Cardiac muscle cell (in vitro differentiated cells and primary cell): ENCODE data around the gene EPB41. TPM values are rescaled to one million over a fixed set of nuclear protein-coding genes. Genes with fewer than 3 reads are reported as not detected.

ENCODE experiments used
- DNase-seq, 2 donors: peaks; one replicate each; pipeline versions ENCODE4 v3.0.0 to v3.0.0-alpha.2; 2010 to 2017; ENCODE audit warnings: low read depth in 1 of 2, low spot score in 1 of 2
- H3K27ac ChIP-seq: fragments of 200-600 bp; sonication (generic); 2 replicates; pipeline ENCODE4 v1.5.1; 2016
- H3K27me3 ChIP-seq: fragments of 200-600 bp; sonication (generic); 2 replicates; pipeline ENCODE4 v1.6.0; 2016; ENCODE audit warnings: control low read depth
- H3K36me3 ChIP-seq: fragments of 200-600 bp; sonication (generic); 2 replicates; pipeline ENCODE4 v1.5.1; 2016; ENCODE audit warnings: control low read depth
- H3K4me1 ChIP-seq: fragments of 200-600 bp; sonication (generic); 2 replicates; pipeline ENCODE4 v1.8.1; 2017; ENCODE audit warnings: low read depth, mild to moderate bottlenecking, mixed run types
- H3K4me3 ChIP-seq: fragments of 200-600 bp; sonication (generic); 2 replicates; pipeline ENCODE4 v1.5.1; 2016; ENCODE audit warnings: mild to moderate bottlenecking
- H3K9me3 ChIP-seq: fragments of 200-600 bp; sonication (generic); 2 replicates; pipeline ENCODE4 v1.5.1; 2017; ENCODE audit warnings: low read depth, mild to moderate bottlenecking, control low read depth
- polyA plus RNA-seq: library from polyadenylated mRNA; unstranded; fragments of >200 nt; fragmentation: Nextera tagmentation; extraction: Ambion mirVana; gene quantifications from 2 replicates; pipeline ENCODE4 v1.2.1, GENCODE V29; 2016
- total RNA-seq: library from RNA; depleted of rRNA; stranded (reverse); fragments of >200 nt; gene quantifications from 2 replicates; pipeline ENCODE4 v1.2.3, GENCODE V29; 2016
- TF ChIP-seq, protein P1 (sequence below): IDR thresholded peaks from 2 replicates; pipeline ENCODE4 v1.5.1; 2012; ENCODE audit warnings: low read depth, mild to moderate bottlenecking, low read length

Gene EPB41
- total and polyA plus RNA-seq, 2 experiments from 2014 or later, result 15.4 to 50.5 TPM

DNA sequence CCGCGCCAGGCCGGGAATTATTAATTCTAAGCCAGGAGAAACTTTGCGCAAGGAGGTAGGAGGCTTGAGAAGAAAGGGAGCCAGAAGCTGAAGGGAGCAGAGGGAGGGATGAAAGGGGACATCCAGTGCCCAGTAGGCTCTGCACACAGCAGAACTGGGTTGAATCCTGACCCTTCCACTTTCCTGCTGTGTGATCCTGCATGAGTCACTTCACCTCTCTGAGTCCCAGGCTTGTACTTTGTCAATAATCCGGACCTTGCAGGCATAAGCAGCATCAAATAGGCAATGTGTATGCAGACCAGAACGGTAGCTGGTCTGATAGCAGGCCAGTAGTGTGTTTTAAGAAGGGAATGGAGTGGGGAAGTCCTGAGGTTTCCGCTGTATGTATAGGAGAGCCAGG is 25.5 kb upstream of the EPB41 start:
- Histone ChIP-seq H3K9me3 (no peaks in the 10 kb centered on the region), H3K27me3 (no peaks in the 10 kb centered on the region), H3K4me3 (no peak overlapping the region), H3K27ac (no peak overlapping the region), H3K36me3 (no peaks in the 10 kb centered on the region), H3K4me1 (peaks cover 15% of the 10 kb centered on the region)
- TF ChIP-seq, protein P1, sequence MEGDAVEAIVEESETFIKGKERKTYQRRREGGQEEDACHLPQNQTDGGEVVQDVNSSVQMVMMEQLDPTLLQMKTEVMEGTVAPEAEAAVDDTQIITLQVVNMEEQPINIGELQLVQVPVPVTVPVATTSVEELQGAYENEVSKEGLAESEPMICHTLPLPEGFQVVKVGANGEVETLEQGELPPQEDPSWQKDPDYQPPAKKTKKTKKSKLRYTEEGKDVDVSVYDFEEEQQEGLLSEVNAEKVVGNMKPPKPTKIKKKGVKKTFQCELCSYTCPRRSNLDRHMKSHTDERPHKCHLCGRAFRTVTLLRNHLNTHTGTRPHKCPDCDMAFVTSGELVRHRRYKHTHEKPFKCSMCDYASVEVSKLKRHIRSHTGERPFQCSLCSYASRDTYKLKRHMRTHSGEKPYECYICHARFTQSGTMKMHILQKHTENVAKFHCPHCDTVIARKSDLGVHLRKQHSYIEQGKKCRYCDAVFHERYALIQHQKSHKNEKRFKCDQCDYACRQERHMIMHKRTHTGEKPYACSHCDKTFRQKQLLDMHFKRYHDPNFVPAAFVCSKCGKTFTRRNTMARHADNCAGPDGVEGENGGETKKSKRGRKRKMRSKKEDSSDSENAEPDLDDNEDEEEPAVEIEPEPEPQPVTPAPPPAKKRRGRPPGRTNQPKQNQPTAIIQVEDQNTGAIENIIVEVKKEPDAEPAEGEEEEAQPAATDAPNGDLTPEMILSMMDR, result no peak
- DNase-seq, result no peak

- Histone ChIP-seq H3K36me3 (no peaks in the 10 kb centered on the region), H3K9me3 (no peaks in the 10 kb centered on the region), H3K27ac (no peak overlapping the region), H3K4me1 (peaks cover 12% of the 10 kb centered on the region), H3K4me3 (no peak overlapping the region), H3K27me3 (no peaks in the 10 kb centered on the region)
- TF ChIP-seq, protein P1, result no peak
- DNase-seq, result no peak
Measured at GRCh38 chr1:28889357-28889756, 25.0 kb upstream of the EPB41 start.

GRCh38 chr1:28890435-28890834 is 23.9 kb upstream of the EPB41 start:
- Histone ChIP-seq H3K4me3 (no peak overlapping the region), H3K36me3 (no peaks in the 10 kb centered on the region), H3K27me3 (no peaks in the 10 kb centered on the region), H3K9me3 (no peaks in the 10 kb centered on the region), H3K4me1 (peaks cover 15% of the 10 kb centered on the region), H3K27ac (no peak overlapping the region)
- no peak for DNase-seq
- TF ChIP-seq, protein P1, result no peak

- no peak overlapping the region for H3K4me3 ChIP-seq
- no peaks in the 10 kb centered on the region for H3K27me3 ChIP-seq
- no peak for DNase-seq
- no peaks in the 10 kb centered on the region for H3K9me3 ChIP-seq
- no peaks in the 10 kb centered on the region for H3K36me3 ChIP-seq
- TF ChIP-seq, protein P1, result no peak
- H3K27ac ChIP-seq, result no peak overlapping the region
- H3K4me1 ChIP-seq, result peaks cover 15% of the 10 kb centered on the region
Measured at GRCh38 chr1:28890836-28891235, 23.5 kb upstream of the EPB41 start.

DNA sequence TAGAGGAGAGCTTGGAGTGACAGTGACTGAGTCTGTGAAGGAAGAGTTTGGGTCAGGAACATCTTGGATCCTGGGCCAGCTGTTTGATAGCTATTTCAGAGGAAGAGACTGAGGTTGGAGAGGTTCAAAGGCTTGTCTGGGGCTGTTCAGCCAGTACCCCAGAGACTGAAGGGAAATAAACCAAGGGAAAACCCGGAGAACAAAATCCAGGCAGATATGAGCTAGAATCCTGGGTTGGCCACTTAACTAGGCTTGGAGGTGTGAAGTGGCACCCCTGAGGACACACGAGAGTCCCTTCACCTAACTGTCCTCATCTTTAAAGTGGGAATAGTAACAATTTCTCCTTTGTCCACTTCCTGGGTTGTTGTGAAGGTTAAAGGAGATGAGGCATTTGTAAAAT is 23.1 kb upstream of the EPB41 start:
- DNase-seq, result no peak

More for the DNA sequence above, 23.1 kb upstream of the EPB41 start:
- TF ChIP-seq, protein P1, result no peak
- Histone ChIP-seq H3K36me3 (no peaks in the 10 kb centered on the region), H3K27ac (no peak overlapping the region), H3K4me3 (no peak overlapping the region), H3K27me3 (no peaks in the 10 kb centered on the region), H3K9me3 (no peaks in the 10 kb centered on the region), H3K4me1 (peaks cover 15% of the 10 kb centered on the region)
